Smooth muscle cell of the coronary artery (primary cell): ENCODE results near the gene SLC9A7. TPM values are rescaled to one million over a fixed set of nuclear protein-coding genes. Genes with fewer than 3 reads are reported as not detected.

ENCODE experiments used
- total RNA-seq: library from RNA; depleted of rRNA; stranded (reverse); fragments of >200 nt; gene quantifications from 2 replicates; pipeline ENCODE4 v1.2.3, GENCODE V29; 2014; ENCODE audit warnings: low replicate concordance

Gene SLC9A7
- 37.2 and 65.3 TPM in 2 replicates for total RNA-seq

GRCh38 chrX:46758956-46759644, at the start of gene SLC9A7:
Gene SLC9A7, minus strand, starts transcription at chrX:46759118. Its CDS starts 89 bp downstream, at chrX:46759029.

GRCh38 chrX:46573331-46573891, 185.5 kb downstream of the SLC9A7 start, which contains the start of gene CHST7:
Gene CHST7, plus strand, starts transcription at chrX:46573765. Its CDS starts 167 bp downstream, at chrX:46573932.

Other genes starting within 250 kb of the SLC9A7 start
- gene ZNF674, start 213.7 kb downstream of the SLC9A7 start, total RNA-seq = 5.0 and 8.3 TPM in 2 replicates
- gene CHST7, start 185.4 kb downstream of the SLC9A7 start, total RNA-seq = 8.5 and 19.7 TPM in 2 replicates
- 9.0 and 14.4 TPM in 2 replicates for gene RP2, start 77.9 kb upstream of the SLC9A7 start, total RNA-seq
- gene JADE3, start 153.3 kb upstream of the SLC9A7 start, total RNA-seq = 3.3 and 6.4 TPM in 2 replicates